Umbilical cord (tissue), 2 donors: Measurements from ENCODE around the gene LRRC28. TPM values are rescaled to one million over a fixed set of nuclear protein-coding genes. Genes with fewer than 3 reads are reported as not detected.
"Not testable (repeated sequence)": the region's sequence is repeated elsewhere in the genome, so short reads cannot be mapped to it uniquely, and the experiment has no call there.

Experiments
- DNase-seq: peaks from one replicate; pipeline ENCODE4 v3.0.0-alpha.2; 2015; ENCODE audit warnings: low spot score
- total RNA-seq: library from RNA; depleted of rRNA; stranded (reverse); fragments of >200 nt; gene quantifications from one replicate; pipeline ENCODE4 v1.2.3, GENCODE V29; 2014; ENCODE audit warnings: low replicate concordance; ENCODE audit not compliant: insufficient read depth

The LRRC28 gene
- total RNA-seq, 1 donor from 2014 or later: 41.7 TPM

GRCh38 chr15:99393641-99394040 is 142.4 kb downstream of the LRRC28 start:
- DNase-seq: no peak

- DNase-seq: no peak
Observed at GRCh38 chr15:99396375-99396774, 145.1 kb downstream of the LRRC28 start.

GRCh38 chr15:99399061-99399460 is 147.8 kb downstream of the LRRC28 start:
- no peak for DNase-seq

- no peak for DNase-seq
Observed at GRCh38 chr15:99399618-99400017, 148.3 kb downstream of the LRRC28 start.

GRCh38 chr15:99401216-99401615 is 149.9 kb downstream of the LRRC28 start:
- DNase-seq: not testable (repeated sequence)

GRCh38 chr15:99402014-99402729 is 150.9 kb downstream of the LRRC28 start:
- DNase-seq: peak; percentile 78

- DNase-seq: no peak
Observed at GRCh38 chr15:99403597-99403996, 152.3 kb downstream of the LRRC28 start.

- DNase-seq: no peak
Observed at GRCh38 chr15:99404454-99404853, 153.2 kb downstream of the LRRC28 start.

GRCh38 chr15:99406120-99406519 is 154.8 kb downstream of the LRRC28 start:
- no peak for DNase-seq

GRCh38 chr15:99406716-99407487 is 155.6 kb downstream of the LRRC28 start:
- no peak for DNase-seq

GRCh38 chr15:99407716-99408115 is 156.4 kb downstream of the LRRC28 start:
- DNase-seq: peak; percentile 19

- DNase-seq: peak; percentile 92
Observed at GRCh38 chr15:99408236-99409096, 157.2 kb downstream of the LRRC28 start.

GRCh38 chr15:99409097-99409473 is 157.8 kb downstream of the LRRC28 start:
- DNase-seq: peak; percentile 66

- DNase-seq: no peak
Observed at GRCh38 chr15:99409560-99409959, 158.3 kb downstream of the LRRC28 start.

GRCh38 chr15:99410477-99410876 is 159.2 kb downstream of the LRRC28 start:
- DNase-seq: no peak

- no peak for DNase-seq
Observed at GRCh38 chr15:99411234-99411633, 160.0 kb downstream of the LRRC28 start.

GRCh38 chr15:99412082-99412481 is 160.8 kb downstream of the LRRC28 start:
- DNase-seq: no peak

- no peak for DNase-seq
Observed at GRCh38 chr15:99412626-99413025, 161.3 kb downstream of the LRRC28 start.

- DNase-seq: no peak
Observed at GRCh38 chr15:99413955-99414754, 162.9 kb downstream of the LRRC28 start.

GRCh38 chr15:99414755-99415731 is 163.8 kb downstream of the LRRC28 start:
- DNase-seq: peak; percentile 51
